Activated T-helper 1 cell treated with anti-CD3 and anti-CD28 coated beads, Interleukin-2, amount 50 U/mL, for 16 hours (primary cell): ENCODE measurements around the gene KIF20B.
"Not testable (repeated sequence)": the region's sequence is repeated elsewhere in the genome, so short reads cannot be mapped to it uniquely, and the experiment has no call there.

Experiments used
- DNase-seq, 2 donors: peaks; one replicate each; pipeline ENCODE4 v3.0.0-alpha.2; 2020; ENCODE audit warnings: low read depth in 1 of 2, low spot score in 1 of 2

Gene KIF20B

GRCh38 chr10:89773081-89773480 is 71.7 kb downstream of the KIF20B start:
- DNase-seq = no peak

GRCh38 chr10:89776665-89777064 is 75.3 kb downstream of the KIF20B start:
- no peak for DNase-seq

- DNase-seq = no peak
Measured at GRCh38 chr10:89782470-89782869, 81.1 kb downstream of the KIF20B start.

DNA sequence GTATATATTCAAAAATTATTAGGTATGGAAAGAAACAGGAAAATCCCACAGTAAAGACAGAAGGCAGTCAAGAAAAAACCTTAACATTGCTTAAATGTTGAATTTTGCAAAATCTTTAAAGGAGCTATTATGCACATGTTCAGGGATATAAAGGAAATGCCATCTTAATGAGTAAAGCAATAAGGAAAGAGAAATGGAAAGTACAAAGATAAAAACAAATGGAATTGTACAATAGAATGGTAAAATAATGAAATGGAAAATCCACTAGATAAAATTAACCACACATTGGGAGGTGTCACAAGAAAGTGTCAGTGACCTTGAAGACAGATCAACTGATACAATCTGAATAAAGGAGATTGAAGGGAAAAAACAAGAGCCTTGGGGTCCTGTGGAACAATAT is 82.0 kb downstream of the KIF20B start:
- DNase-seq = no peak

GRCh38 chr10:89785095-89785494 is 83.7 kb downstream of the KIF20B start:
- no peak for DNase-seq

DNA sequence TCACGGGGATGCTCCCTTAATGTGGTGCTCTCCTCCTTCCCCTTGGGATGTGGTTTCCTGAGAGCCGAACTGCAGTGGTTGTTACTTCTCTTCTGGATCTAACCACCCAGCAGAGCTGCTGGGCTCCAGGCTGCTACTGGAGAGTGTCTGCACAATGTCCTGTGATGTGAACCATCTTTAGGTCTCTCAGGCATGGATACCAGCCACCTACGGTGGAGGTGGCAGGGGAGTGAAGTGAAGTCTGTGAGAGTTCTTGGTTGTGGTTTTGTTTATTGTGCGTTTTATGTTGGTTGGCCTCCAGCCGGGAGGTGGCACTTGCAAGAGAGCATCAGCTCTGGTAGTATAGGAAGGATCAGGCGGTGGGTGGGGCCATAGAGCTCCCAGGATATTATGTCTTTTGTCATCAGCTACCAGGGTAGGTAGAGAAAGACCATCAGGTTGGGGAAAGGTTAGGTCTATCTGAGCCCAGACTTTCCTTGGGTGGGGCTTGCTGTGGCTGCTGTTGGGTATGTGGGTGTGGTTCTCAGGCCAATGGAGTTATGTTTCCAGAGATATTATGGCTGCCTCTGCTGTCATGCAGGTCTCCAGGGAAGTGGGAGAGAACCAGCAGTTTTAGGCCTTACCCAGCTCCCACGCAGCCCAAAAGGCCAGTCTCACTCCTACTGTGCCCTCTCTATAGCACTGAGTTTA is 87.9 kb downstream of the KIF20B start:
- no peak for DNase-seq

DNA sequence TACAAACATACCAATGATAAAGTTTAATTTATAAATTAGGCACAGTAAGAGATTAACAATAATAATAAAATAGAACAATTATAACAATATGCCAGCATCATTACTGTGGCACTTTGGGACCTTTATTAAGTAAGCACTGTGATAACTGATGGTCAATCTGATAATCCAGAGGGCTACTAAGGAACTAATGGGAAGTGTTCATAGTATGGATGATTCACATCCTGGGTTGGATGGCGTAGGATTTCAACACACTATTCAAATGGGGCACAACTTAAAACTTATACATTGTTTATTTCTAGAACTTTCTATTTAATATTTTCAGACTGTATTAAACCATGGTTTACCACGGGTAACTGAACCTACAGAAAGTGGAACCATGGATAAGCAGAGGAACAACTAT is 90.8 kb downstream of the KIF20B start:
- DNase-seq = no peak

- peak in 1 of 2 donors; percentile 9 for DNase-seq
Measured at GRCh38 chr10:89793649-89794254, 92.4 kb downstream of the KIF20B start.

DNA sequence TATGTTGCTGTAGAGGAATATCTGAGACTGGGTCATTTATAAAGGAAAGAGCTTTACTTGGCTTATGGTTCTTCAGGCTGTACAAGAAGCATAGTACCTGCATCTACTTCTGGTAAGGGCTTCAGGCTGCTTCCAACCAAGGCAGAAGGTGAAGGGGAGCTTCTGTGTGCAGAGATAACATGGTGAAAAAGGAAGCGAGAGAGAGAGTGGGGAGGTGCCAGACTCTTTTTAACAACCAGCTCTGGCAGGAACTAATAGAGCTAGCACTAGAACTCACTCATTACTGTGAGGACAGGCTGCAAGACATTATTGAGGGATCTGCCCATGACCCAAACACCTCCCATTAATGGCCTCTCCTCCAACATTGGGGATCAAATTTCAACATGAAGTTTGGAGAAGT is 94.5 kb downstream of the KIF20B start:
- no peak for DNase-seq

DNA sequence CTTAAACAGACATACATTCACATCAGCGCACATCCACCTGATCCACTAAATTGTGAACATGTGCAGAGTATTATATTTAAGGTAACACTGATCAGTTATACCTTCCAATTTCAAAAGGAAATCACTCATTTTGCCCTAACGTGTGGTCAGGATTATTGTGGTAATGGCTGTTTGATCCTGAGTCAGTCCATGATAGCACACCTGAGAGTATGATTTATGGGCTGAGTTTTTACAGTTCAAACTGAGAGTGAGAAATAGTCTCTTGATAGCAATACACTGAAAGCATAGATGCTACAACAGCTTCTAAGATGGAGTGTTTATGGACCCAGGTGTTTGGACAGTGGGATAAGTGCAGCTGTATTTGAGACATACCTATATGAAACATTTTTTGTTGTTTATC is 96.7 kb downstream of the KIF20B start:
- no peak for DNase-seq

DNA sequence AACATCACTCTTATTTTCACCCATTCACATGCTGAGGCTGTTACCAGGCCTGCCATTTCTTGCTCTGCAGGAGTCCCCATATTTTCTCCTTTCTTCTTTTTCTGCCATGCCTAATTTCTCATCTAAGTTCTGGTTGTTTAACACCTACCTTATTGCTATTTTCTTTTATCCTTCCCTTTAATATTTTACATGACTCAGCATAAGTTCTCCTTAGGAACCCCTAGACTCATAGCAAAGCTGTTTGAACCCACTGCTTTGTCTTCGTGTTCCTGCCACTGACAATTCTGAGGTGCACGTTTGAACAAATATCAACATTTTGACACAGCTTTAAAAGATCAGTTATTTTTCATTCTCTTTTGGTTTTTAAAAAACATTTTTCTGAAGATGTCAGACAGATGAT is 98.2 kb downstream of the KIF20B start:
- DNase-seq = no peak

- peak in 1 of 2 donors; percentile 7 for DNase-seq
Measured at GRCh38 chr10:89805599-89806013, 104.2 kb downstream of the KIF20B start.

- no peak for DNase-seq
Measured at GRCh38 chr10:89808842-89809241, 107.5 kb downstream of the KIF20B start.

- DNase-seq = no peak
Measured at GRCh38 chr10:89809766-89810165, 108.4 kb downstream of the KIF20B start.

- DNase-seq = no peak
Measured at GRCh38 chr10:89810908-89811525, 109.6 kb downstream of the KIF20B start.

DNA sequence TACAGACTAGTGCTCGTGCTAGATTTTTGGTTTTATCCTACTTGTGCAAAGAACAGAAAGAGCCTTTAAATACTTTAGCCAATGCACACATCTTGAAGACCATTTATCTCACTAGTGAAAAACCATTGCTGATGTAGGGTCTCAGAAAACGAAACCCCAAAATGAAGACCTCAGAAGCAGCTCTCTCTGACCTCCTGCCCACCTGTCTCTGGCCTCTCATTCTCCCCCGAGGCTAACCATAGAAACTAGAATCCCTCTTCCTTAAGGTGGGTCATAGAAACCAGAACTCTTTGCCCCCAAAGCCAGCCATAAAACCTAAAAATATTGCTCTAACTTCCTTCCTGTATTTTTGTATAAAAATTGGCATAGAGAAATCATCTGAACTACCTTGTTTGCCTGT is 112.2 kb downstream of the KIF20B start:
- DNase-seq = no peak

GRCh38 chr10:89814278-89814677 is 112.9 kb downstream of the KIF20B start:
- no peak for DNase-seq

- DNase-seq = no peak
Measured at GRCh38 chr10:89815049-89815853, 113.9 kb downstream of the KIF20B start.

- DNase-seq = not testable (repeated sequence)
Measured at GRCh38 chr10:89819008-89819407, 117.6 kb downstream of the KIF20B start.
